Keratinocyte (primary cell): ENCODE data around the gene ZFP42. TPM values are rescaled to one million over a fixed set of nuclear protein-coding genes. Genes with fewer than 3 reads are reported as not detected.

Experiments used
- DNase-seq: peaks from one replicate; pipeline ENCODE4 v3.0.0-alpha.2; 2011; ENCODE audit warnings: low read depth, missing footprints, low spot score
- FAIRE-seq: peaks from 2 replicates; lab custom pipeline; 2011; peaks lifted over from hg19 to GRCh38; lab: Jason Lieb, UNC
- H2AFZ ChIP-seq: 2 replicates; pipeline ENCODE4 v1.6.0; 2012; ENCODE audit warnings: low read length, control low read depth, inconsistent platforms; ENCODE audit not compliant: control insufficient read depth
- H3K27ac ChIP-seq: 2 replicates; pipeline ENCODE4 v1.5.1; 2011; ENCODE audit warnings: low read length; ENCODE audit not compliant: control insufficient read depth, insufficient read depth
- H3K27me3 ChIP-seq: 3 replicates; pipeline ENCODE4 v1.6.0; 2011; ENCODE audit warnings: low read length; ENCODE audit not compliant: control insufficient read depth, insufficient read depth; ENCODE audit errors: extremely low read depth
- H3K36me3 ChIP-seq, 2 experiments: 2 replicates in 1 of 2; 3 replicates in 1 of 2; pipeline ENCODE4 v1.5.1; 2011; ENCODE audit warnings: low read length in 2 of 2, mild to moderate bottlenecking in 1 of 2; ENCODE audit not compliant: control insufficient read depth in 2 of 2, insufficient read depth in 2 of 2; ENCODE audit errors: extremely low read depth in 1 of 2
- H3K4me1 ChIP-seq: 3 replicates; pipeline ENCODE4 v1.5.1; 2011; ENCODE audit warnings: low read length; ENCODE audit not compliant: control insufficient read depth, insufficient read depth; ENCODE audit errors: extremely low read depth
- H3K4me2 ChIP-seq: 3 replicates; pipeline ENCODE4 v1.6.0; 2011; ENCODE audit warnings: low read depth, low read length; ENCODE audit not compliant: control insufficient read depth, insufficient read depth; ENCODE audit errors: extremely low read depth
- H3K4me3 ChIP-seq, 3 experiments: fragments of 200-600 bp in 1 of 3; sonication (generic) in 1 of 3; 2 replicates in 2 of 3; 3 replicates in 1 of 3; pipeline ENCODE4 v1.5.1; 2011 to 2016; ENCODE audit warnings: low read length in 3 of 3, mild to moderate bottlenecking in 3 of 3, control low read depth in 2 of 3, inconsistent platforms in 1 of 3, low read depth in 1 of 3, mixed read lengths in 1 of 3, mixed run types in 1 of 3, moderate library complexity in 1 of 3; ENCODE audit not compliant: control insufficient read depth in 2 of 3, insufficient read depth in 2 of 3; ENCODE audit errors: extremely low read depth in 1 of 3
- H3K79me2 ChIP-seq: 2 replicates; pipeline ENCODE4 v1.6.0; 2012; ENCODE audit warnings: low read length; ENCODE audit not compliant: control insufficient read depth, insufficient read depth
- H3K9ac ChIP-seq: 3 replicates; pipeline ENCODE4 v1.6.0; 2011; ENCODE audit warnings: low read length; ENCODE audit not compliant: control insufficient read depth, insufficient read depth; ENCODE audit errors: extremely low read depth
- H3K9me1 ChIP-seq: 3 replicates; pipeline ENCODE4 v1.6.0; 2011; ENCODE audit warnings: low read length; ENCODE audit not compliant: control insufficient read depth, insufficient read depth; ENCODE audit errors: extremely low read depth
- H3K9me3 ChIP-seq: 2 replicates; pipeline ENCODE4 v1.5.1; 2012; ENCODE audit warnings: low read depth, low read length; ENCODE audit not compliant: control insufficient read depth
- H4K20me1 ChIP-seq: 3 replicates; pipeline ENCODE4 v1.6.0; 2011; ENCODE audit warnings: low read length; ENCODE audit not compliant: control insufficient read depth, insufficient read depth; ENCODE audit errors: extremely low read depth
- CTCF ChIP-seq, 3 experiments: IDR thresholded peaks in 1 of 3; conservative IDR thresholded peaks in 1 of 3; optimal IDR thresholded peaks in 1 of 3; 2 replicates in 2 of 3; 3 replicates in 1 of 3; pipeline versions ENCODE3 to v1.5.1; 2011; ENCODE audit warnings: low read length in 3 of 3, mild to moderate bottlenecking in 3 of 3, moderate library complexity in 2 of 3, control low read depth in 1 of 3, inconsistent platforms in 1 of 3; ENCODE audit not compliant: insufficient read depth in 2 of 3; ENCODE audit errors: extremely low read depth in 1 of 3
- EZH2 ChIP-seq: IDR thresholded peaks from one replicate; pipeline ENCODE4 v1.6.1; 2012; ENCODE audit warnings: inconsistent platforms, mild to moderate bottlenecking, low read length, moderate library complexity
- dilution Hi-C: fragments of 300-500 bp; cut with MboI; formaldehyde crosslinking; loops from one replicate; pipeline ENCODE4 v1.7.0; 2020; ENCODE audit warnings: low sequenced_read_pairs; ENCODE audit not compliant: extremely low pct_ligation_motif_present
- polyA plus RNA-seq, 5 experiments: library from polyadenylated mRNA; depleted of rRNA in 3 of 5; stranded (reverse) in 3 of 5; stranded (forward) in 1 of 5; unstranded in 1 of 5; fragments of >200 nt; gene quantifications; 1 replicate in 1 of 5; 2 replicates in 3 of 5; 3 replicates in 1 of 5; pipeline versions ENCODE4 v1.2.1 to v1.2.3, GENCODE V29; 2011 to 2012; ENCODE audit warnings: missing spikeins in 2 of 5, low read depth in 1 of 5, low replicate concordance in 1 of 5

ZFP42 gene
- polyA plus RNA-seq, 1 donor (not counting 4 experiments of a cell fraction or from before 2014, with no cell fraction given): 3.1 TPM

DNA sequence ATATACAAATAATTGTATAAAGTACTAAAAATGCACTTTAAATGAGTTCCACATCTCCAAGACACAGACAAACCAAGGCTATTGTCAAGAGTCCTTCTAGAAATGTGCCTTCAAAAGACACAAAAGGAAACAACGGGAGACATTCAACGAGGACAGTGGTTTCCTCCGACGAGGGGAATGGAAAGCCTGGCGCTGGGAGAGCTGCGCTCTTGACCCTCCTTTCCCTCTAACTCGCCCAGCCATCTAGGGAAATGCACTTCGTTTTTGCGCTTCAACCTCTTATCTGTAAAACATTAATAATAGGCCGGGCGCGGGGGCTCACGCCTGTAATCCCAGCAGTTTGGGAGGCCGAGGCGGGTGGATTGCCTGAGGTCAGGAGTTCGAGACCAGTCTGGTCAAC, 37.0 kb downstream of the ZFP42 start:
- FAIRE-seq (no peak), DNase-seq (no peak)
- Histone ChIP-seq H3K4me3 (no peak overlapping the region), H3K27me3 (no peaks in the 10 kb centered on the region), H3K79me2 (no peaks in the 10 kb centered on the region), H4K20me1 (no peaks in the 10 kb centered on the region), H3K4me2 (no peak overlapping the region), H3K9me3 (peaks cover 2% of the 10 kb centered on the region), H3K36me3 (no peaks in the 10 kb centered on the region), H3K4me1 (no peaks in the 10 kb centered on the region), H2AFZ (no peak overlapping the region), H3K9me1 (no peaks in the 10 kb centered on the region), H3K9ac (no peak overlapping the region), H3K27ac (no peak overlapping the region)
- no peak for TF ChIP-seq CTCF (optimal IDR thresholded peaks at IDR 0.05 in 1 of 3, IDR thresholded peaks at IDR 0.05 in 1 of 3, conservative IDR thresholded peaks at IDR 0.05 in 1 of 3; ENCODE audit: extremely low read depth in 1 of 3, insufficient read depth in 2 of 3, low read length in 3 of 3)
- TF ChIP-seq EZH2: no peak
- dilution Hi-C loops: no loop called here

DNA sequence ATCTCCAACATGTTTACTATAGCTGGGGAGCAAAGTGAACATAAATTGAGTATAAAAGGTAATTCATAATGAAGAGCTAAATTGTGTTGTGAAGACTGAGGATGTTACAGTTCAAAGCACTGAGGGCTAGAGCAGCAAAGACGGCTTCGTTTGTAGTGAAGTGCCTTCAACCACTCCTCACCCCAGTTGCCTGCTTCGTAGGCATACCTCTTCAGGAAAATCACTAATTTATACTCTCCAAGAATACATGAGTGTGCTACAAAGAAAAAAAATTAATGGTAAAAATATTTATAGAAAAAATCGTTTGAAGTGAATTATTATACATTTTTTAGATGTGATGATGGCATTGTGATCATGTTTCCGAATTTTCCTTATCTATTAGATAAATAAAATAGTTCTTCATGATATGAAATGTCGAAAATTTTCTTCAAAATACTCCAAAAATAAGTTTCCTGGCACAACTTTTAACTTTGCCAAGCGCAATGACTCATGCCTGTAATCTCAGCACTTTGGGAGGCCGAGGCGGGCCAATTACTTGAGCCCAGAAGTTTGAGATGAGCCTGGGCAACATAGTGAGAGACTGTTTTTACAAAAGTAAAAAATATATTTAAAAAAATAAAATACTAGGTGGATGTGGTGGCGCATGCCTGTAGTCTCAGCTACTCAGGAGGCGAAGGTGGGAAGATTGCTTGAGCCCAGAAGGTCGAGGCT, 41.6 kb downstream of the ZFP42 start:
- Histone ChIP-seq H3K9ac (no peak overlapping the region), H3K27ac (no peak overlapping the region), H3K4me1 (no peaks in the 10 kb centered on the region), H4K20me1 (no peaks in the 10 kb centered on the region), H3K9me1 (no peaks in the 10 kb centered on the region), H3K4me3 (no peak overlapping the region), H3K4me2 (no peak overlapping the region), H3K27me3 (no peaks in the 10 kb centered on the region), H2AFZ (no peak overlapping the region), H3K9me3 (no peaks in the 10 kb centered on the region), H3K79me2 (no peaks in the 10 kb centered on the region), H3K36me3 (no peaks in the 10 kb centered on the region)
- TF ChIP-seq CTCF (optimal IDR thresholded peaks at IDR 0.05 in 1 of 3, IDR thresholded peaks at IDR 0.05 in 1 of 3, conservative IDR thresholded peaks at IDR 0.05 in 1 of 3; ENCODE audit: extremely low read depth in 1 of 3, insufficient read depth in 2 of 3, low read length in 3 of 3): no peak
- TF ChIP-seq EZH2: no peak
- FAIRE-seq (no peak), DNase-seq (no peak)
- dilution Hi-C loops: no loop called here
